ENCODE results near the gene TPGS1.

- TF ChIP-seq TAF1 (IDR thresholded peaks at IDR 0.05; ENCODE audit: borderline replicate concordance, low read depth, low read length) (no peak), POLR2AphosphoS5 (IDR thresholded peaks at IDR 0.05; ENCODE audit: low read depth, low read length) (no peak)
Measured at GRCh38 chr19:470701-471100, 36.6 kb upstream of the TPGS1 start.

Data from GM12892 (cell line).